Frontal cortex (tissue), 4 donors: ENCODE results near the gene RHOH. TPM values are rescaled to one million over a fixed set of nuclear protein-coding genes. Genes with fewer than 3 reads are reported as not detected.
A peak's percentile ranks its signal among the peaks of the same experiment; 100 is the strongest.
"Not testable (repeated sequence)": the region's sequence is repeated elsewhere in the genome, so short reads cannot be mapped to it uniquely, and the experiment has no call there.

Experiments
- DNase-seq, 2 donors: peaks; one replicate each; pipeline ENCODE4 v3.0.0; 2012; ENCODE audit warnings: low spot score in 2 of 2
- FAIRE-seq: peaks from 2 replicates; lab custom pipeline; 2012; peaks lifted over from hg19 to GRCh38; lab: Jason Lieb, UNC
- total RNA-seq: library from RNA; depleted of rRNA; stranded (reverse); fragments of >200 nt; gene quantifications from one replicate; pipeline ENCODE4 v1.2.3, GENCODE V29; 2014
- donor health status: control.
- donor health status: control.
- donor health status: control.

RHOH gene
- total RNA-seq, result 0.41 TPM

- no peak for DNase-seq
- no peak for FAIRE-seq
These were observed at the start of gene RHOH for GRCh38 chr4:40196724-40197281. Gene RHOH (plus strand): TSS chr4:40197031. CDS start chr4:40243387, 46,356 bp downstream.

GRCh38 chr4:40147490-40147889, 49.3 kb upstream of the RHOH start:
- not testable (repeated sequence) for DNase-seq, FAIRE-seq

- peak; percentile 28 to 37 for DNase-seq
- no peak for FAIRE-seq
These were observed 46.9 kb upstream of the RHOH start for GRCh38 chr4:40149960-40150385.

- FAIRE-seq, result no peak
- no peak for DNase-seq
These were observed 45.9 kb upstream of the RHOH start for GRCh38 chr4:40150932-40151331.

- no peak for DNase-seq
- no peak for FAIRE-seq
These were observed 44.2 kb upstream of the RHOH start for GRCh38 chr4:40152637-40153036.

GRCh38 chr4:40157436-40157835, 39.4 kb upstream of the RHOH start:
- DNase-seq, result no peak
- FAIRE-seq, result no peak

GRCh38 chr4:40160258-40160657, 36.6 kb upstream of the RHOH start:
- no peak for DNase-seq
- no peak for FAIRE-seq

- FAIRE-seq, result no peak
- no peak for DNase-seq
These were observed 32.4 kb upstream of the RHOH start for GRCh38 chr4:40164459-40164858.

- FAIRE-seq (no peak), DNase-seq (no peak)
These were observed 30.9 kb upstream of the RHOH start for GRCh38 chr4:40165916-40166315.

- FAIRE-seq (no peak), DNase-seq (no peak)
These were observed 28.8 kb upstream of the RHOH start for GRCh38 chr4:40168070-40168469.

GRCh38 chr4:40170588-40170987, 26.2 kb upstream of the RHOH start:
- no peak for DNase-seq
- no peak for FAIRE-seq

GRCh38 chr4:40173470-40173875, 23.4 kb upstream of the RHOH start:
- DNase-seq, result no peak

GRCh38 chr4:40176602-40177001, 20.2 kb upstream of the RHOH start:
- no peak for FAIRE-seq
- no peak for DNase-seq

More at GRCh38 chr4:40173470-40173875, 23.4 kb upstream of the RHOH start:
- FAIRE-seq, result no peak

- DNase-seq (no peak), FAIRE-seq (no peak)
These were observed 19.2 kb upstream of the RHOH start for GRCh38 chr4:40177591-40177990.

GRCh38 chr4:40178672-40179071, 18.2 kb upstream of the RHOH start:
- FAIRE-seq (no peak), DNase-seq (no peak)

GRCh38 chr4:40179360-40179759, 17.5 kb upstream of the RHOH start:
- DNase-seq, result no peak

GRCh38 chr4:40180356-40180755, 16.5 kb upstream of the RHOH start:
- DNase-seq (no peak), FAIRE-seq (no peak)

More at GRCh38 chr4:40179360-40179759, 17.5 kb upstream of the RHOH start:
- no peak for FAIRE-seq

GRCh38 chr4:40182001-40182400, 14.8 kb upstream of the RHOH start:
- FAIRE-seq, result no peak
- no peak for DNase-seq

- no peak for FAIRE-seq
- no peak for DNase-seq
These were observed 13.9 kb upstream of the RHOH start for GRCh38 chr4:40182954-40183353.

GRCh38 chr4:40183615-40184411, 13.0 kb upstream of the RHOH start:
- FAIRE-seq (no peak), DNase-seq (no peak)

GRCh38 chr4:40185830-40186664, 10.8 kb upstream of the RHOH start:
- DNase-seq (no peak), FAIRE-seq (no peak)
